Osteoblast (primary cell): ENCODE data around the gene PIAS1. TPM values are rescaled to one million over a fixed set of nuclear protein-coding genes. Genes with fewer than 3 reads are reported as not detected.

ENCODE experiments used
- DNase-seq: peaks from one replicate; pipeline ENCODE4 v3.0.0; 2011; ENCODE audit warnings: low spot score, mixed read lengths; ENCODE audit not compliant: insufficient read length; ENCODE audit errors: missing footprints
- H2AFZ ChIP-seq: 2 replicates; pipeline ENCODE4 v1.6.0; 2011; ENCODE audit warnings: mild to moderate bottlenecking, low read length
- H3K27ac ChIP-seq: 2 replicates; pipeline ENCODE4 v1.5.1; 2011; ENCODE audit warnings: mild to moderate bottlenecking, low read depth, low read length, moderate library complexity
- H3K27me3 ChIP-seq: 2 replicates; pipeline ENCODE4 v1.6.0; 2012; ENCODE audit warnings: mild to moderate bottlenecking, control low read depth, inconsistent platforms, low read length, moderate library complexity; ENCODE audit not compliant: insufficient read depth
- H3K36me3 ChIP-seq: 2 replicates; pipeline ENCODE4 v1.5.1; 2011; ENCODE audit warnings: mild to moderate bottlenecking, low read length, control low read depth, moderate library complexity; ENCODE audit not compliant: insufficient read depth
- H3K4me1 ChIP-seq: 2 replicates; pipeline ENCODE4 v1.5.1; 2011; ENCODE audit warnings: mild to moderate bottlenecking, low read length, control low read depth, moderate library complexity; ENCODE audit not compliant: insufficient read depth
- H3K4me2 ChIP-seq: 2 replicates; pipeline ENCODE4 v1.6.0; 2011; ENCODE audit warnings: mild to moderate bottlenecking, low read length; ENCODE audit not compliant: insufficient read depth
- H3K4me3 ChIP-seq: fragments of 200-600 bp; sonication (generic); 3 replicates; pipeline ENCODE4 v1.5.1; 2012; ENCODE audit warnings: mild to moderate bottlenecking, low read length, inconsistent platforms; ENCODE audit not compliant: insufficient read depth
- H3K79me2 ChIP-seq: 2 replicates; pipeline ENCODE4 v1.6.0; 2012; ENCODE audit warnings: mild to moderate bottlenecking, low read length, control low read depth, inconsistent platforms; ENCODE audit not compliant: insufficient read depth
- H3K9me3 ChIP-seq: 2 replicates; pipeline ENCODE4 v1.5.1; 2011; ENCODE audit warnings: low read depth, low read length, control low read depth
- H4K20me1 ChIP-seq: 2 replicates; pipeline ENCODE4 v1.6.0; 2012; ENCODE audit warnings: mild to moderate bottlenecking, low read length, control low read depth; ENCODE audit not compliant: insufficient read depth
- total RNA-seq: library from RNA; depleted of rRNA; stranded (reverse); fragments of >200 nt; gene quantifications from 2 replicates; pipeline ENCODE4 v1.2.3, GENCODE V29; 2012
- TF ChIP-seq, protein P1 (sequence below): IDR thresholded peaks from 2 replicates; pipeline ENCODE4 v1.5.1; 2011; ENCODE audit warnings: mild to moderate bottlenecking, low read depth, low read length, moderate library complexity; ENCODE audit errors: extremely low read depth

The PIAS1 gene
- total RNA-seq, 1 donor = 29.0 TPM

DNA sequence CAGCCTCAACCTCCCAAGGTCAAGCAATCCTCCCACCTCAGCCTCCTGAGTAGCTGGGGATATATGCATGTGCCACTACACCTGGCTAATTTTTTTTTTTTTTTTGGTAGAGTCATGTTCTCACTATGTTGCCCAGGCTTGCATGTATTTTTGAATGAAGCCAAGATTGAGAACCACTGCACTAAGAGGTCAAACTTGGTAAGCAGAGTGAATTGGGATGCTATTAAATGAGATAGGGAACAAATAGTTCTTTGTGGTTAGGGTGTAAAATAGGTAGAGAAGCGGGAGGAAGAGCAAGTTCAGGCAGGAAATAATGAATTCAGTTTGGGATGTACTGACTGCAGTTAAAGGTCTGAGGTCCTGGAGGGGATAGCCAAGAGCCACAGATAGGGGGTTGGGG, 39.9 kb upstream of the PIAS1 start:
- Histone ChIP-seq H3K27ac (no peak overlapping the region), H3K9me3 (no peaks in the 10 kb centered on the region), H3K27me3 (peaks cover 28% of the 10 kb centered on the region), H3K4me3 (no peak overlapping the region), H3K4me2 (no peak overlapping the region), H3K79me2 (no peaks in the 10 kb centered on the region), H3K36me3 (no peaks in the 10 kb centered on the region), H3K4me1 (no peaks in the 10 kb centered on the region), H2AFZ (no peak overlapping the region), H4K20me1 (no peaks in the 10 kb centered on the region)
- TF ChIP-seq, protein P1, sequence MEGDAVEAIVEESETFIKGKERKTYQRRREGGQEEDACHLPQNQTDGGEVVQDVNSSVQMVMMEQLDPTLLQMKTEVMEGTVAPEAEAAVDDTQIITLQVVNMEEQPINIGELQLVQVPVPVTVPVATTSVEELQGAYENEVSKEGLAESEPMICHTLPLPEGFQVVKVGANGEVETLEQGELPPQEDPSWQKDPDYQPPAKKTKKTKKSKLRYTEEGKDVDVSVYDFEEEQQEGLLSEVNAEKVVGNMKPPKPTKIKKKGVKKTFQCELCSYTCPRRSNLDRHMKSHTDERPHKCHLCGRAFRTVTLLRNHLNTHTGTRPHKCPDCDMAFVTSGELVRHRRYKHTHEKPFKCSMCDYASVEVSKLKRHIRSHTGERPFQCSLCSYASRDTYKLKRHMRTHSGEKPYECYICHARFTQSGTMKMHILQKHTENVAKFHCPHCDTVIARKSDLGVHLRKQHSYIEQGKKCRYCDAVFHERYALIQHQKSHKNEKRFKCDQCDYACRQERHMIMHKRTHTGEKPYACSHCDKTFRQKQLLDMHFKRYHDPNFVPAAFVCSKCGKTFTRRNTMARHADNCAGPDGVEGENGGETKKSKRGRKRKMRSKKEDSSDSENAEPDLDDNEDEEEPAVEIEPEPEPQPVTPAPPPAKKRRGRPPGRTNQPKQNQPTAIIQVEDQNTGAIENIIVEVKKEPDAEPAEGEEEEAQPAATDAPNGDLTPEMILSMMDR = no peak
- no peak for DNase-seq

DNA sequence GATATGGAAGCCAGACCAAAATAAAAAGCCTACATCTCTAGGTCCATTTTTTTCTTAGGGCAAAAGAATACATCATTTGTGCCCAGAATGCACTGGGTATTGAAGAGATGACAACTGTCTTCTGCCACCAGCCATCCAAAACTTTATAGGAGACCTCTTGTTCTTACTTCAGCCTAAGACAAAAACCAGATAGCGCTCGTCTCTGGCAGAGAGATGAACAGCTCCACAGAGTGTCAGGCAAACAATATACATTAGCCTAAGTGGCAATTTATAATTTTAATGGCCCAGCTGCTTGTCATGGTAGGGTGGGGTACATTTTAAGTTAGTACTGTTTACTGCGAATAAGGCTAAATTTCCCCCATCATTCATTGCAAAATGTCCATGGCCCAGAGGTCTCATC, 38.9 kb upstream of the PIAS1 start:
- Histone ChIP-seq H3K27me3 (peaks cover 22% of the 10 kb centered on the region), H3K27ac (no peak overlapping the region)
- TF ChIP-seq, protein P1 = no peak

DNA sequence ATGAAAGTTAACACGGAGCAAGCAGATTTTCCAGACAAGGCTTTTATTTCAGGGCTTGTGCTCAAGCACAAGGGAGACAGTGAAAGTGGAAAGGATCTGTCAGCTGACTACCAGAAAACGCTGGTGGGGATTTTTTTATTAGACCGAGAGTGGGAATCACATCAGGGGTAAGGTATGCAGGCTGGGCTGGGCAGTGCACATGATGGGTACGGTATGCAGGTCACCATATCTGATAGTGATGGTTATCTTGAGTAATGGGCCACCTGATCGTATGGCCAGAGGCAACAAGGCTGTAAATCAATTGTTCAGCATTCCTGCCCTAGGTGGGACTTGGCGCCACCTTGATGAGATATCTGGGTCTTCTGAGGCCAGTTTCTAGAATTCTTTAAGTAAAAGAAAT, 36.9 kb upstream of the PIAS1 start:
- DNase-seq = no peak
- Histone ChIP-seq H3K4me2 (no peak overlapping the region), H3K9me3 (no peaks in the 10 kb centered on the region), H3K4me1 (no peaks in the 10 kb centered on the region), H3K27ac (no peak overlapping the region), H3K4me3 (no peak overlapping the region), H3K27me3 (peaks cover 19% of the 10 kb centered on the region), H2AFZ (no peak overlapping the region), H4K20me1 (no peaks in the 10 kb centered on the region), H3K36me3 (no peaks in the 10 kb centered on the region), H3K79me2 (no peaks in the 10 kb centered on the region)
- TF ChIP-seq, protein P1 = no peak

More for the DNA sequence above, 38.9 kb upstream of the PIAS1 start:
- Histone ChIP-seq H3K4me2 (no peak overlapping the region), H3K4me3 (no peak overlapping the region), H4K20me1 (no peaks in the 10 kb centered on the region), H3K4me1 (no peaks in the 10 kb centered on the region), H2AFZ (no peak overlapping the region), H3K9me3 (no peaks in the 10 kb centered on the region), H3K36me3 (no peaks in the 10 kb centered on the region), H3K79me2 (no peaks in the 10 kb centered on the region)
- DNase-seq = no peak

DNA sequence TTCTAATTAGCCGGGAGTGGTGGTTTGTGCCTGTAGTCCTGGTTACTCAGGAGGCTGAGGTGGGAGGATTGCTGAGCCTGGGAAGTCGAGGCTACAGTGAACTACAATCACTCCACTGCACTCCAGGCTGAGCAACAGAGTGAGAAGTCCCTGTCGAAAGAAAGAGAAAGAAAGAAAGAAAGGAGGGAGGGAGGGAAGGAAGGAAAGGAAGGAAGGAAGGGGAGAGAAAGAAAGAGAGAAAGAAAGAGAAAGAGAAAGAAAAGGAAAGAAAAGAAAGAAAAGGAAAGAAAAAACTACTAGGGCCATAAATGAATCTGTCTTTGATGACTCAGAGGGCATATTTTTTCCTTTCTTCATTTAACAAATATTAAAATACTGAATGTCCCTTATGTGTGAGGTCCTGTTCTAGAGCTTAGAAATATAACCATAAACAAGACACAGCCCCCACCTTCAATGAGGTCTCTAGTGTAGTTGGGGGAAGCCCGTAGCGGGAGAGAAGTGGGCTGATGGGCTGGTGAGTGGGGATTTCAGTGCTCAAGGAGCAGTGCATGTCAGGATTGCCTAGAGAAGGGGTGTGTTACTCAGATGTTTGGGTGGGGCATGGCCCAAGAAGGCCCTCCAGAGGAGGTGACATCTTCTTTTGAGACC, 35.2 kb upstream of the PIAS1 start:
- no peaks in the 10 kb centered on the region for H3K79me2 ChIP-seq
- TF ChIP-seq, protein P1 = no peak
- H3K4me3 ChIP-seq = no peak overlapping the region
- no peak overlapping the region for H3K27ac ChIP-seq
- H4K20me1 ChIP-seq = no peaks in the 10 kb centered on the region
- H3K27me3 ChIP-seq = peaks cover 9% of the 10 kb centered on the region
- no peaks in the 10 kb centered on the region for H3K4me1 ChIP-seq
- H3K9me3 ChIP-seq = no peaks in the 10 kb centered on the region
- H3K4me2 ChIP-seq = no peak overlapping the region
- H2AFZ ChIP-seq = no peak overlapping the region
- H3K36me3 ChIP-seq = no peaks in the 10 kb centered on the region
- no peak for DNase-seq
